ENCODE results near the gene HNMT.

The HNMT gene

GRCh38 chr2:137957033-137957432 lies 7.2 kb upstream of the HNMT start:
- H4K20me1 ChIP-seq (ENCODE audit: insufficient read depth, low read length), result no peaks in the 10 kb centered on the region
- no peak overlapping the region for H3K4me2 ChIP-seq (ENCODE audit: insufficient read depth, low read length)
- H3K79me2 ChIP-seq (ENCODE audit: insufficient read depth, low read length), result no peaks in the 10 kb centered on the region
- H3K9ac ChIP-seq (ENCODE audit: low read depth, low read length), result no peak overlapping the region
- no peak overlapping the region for H3K27ac ChIP-seq (ENCODE audit: low read length)
- no peaks in the 10 kb centered on the region for H3K4me1 ChIP-seq (ENCODE audit: insufficient read depth, low read length)
- H2AFZ ChIP-seq (ENCODE audit: low read depth, low read length), result no peak overlapping the region
- ATAC-seq (ENCODE audit: insufficient read depth, low read depth) (no peak), DNase-seq (no peak)
- no peak for TF ChIP-seq EZH2 (IDR thresholded peaks at IDR 0.05; ENCODE audit: borderline replicate concordance, low read depth, low read length, severe bottlenecking)
- no peak for TF ChIP-seq CTCF (IDR thresholded peaks at IDR 0.05; ENCODE audit: borderline replicate concordance, extremely low read depth, low read length, poor library complexity, severe bottlenecking)
- H3K4me3 ChIP-seq (ENCODE audit: low read depth in 1 of 2, low read length in 2 of 2), result no peak overlapping the region
- no peaks in the 10 kb centered on the region for H3K9me3 ChIP-seq (ENCODE audit: insufficient read depth, low read length, severe bottlenecking)
- no peaks in the 10 kb centered on the region for H3K36me3 ChIP-seq (ENCODE audit: insufficient read depth, low read length)
- no peaks in the 10 kb centered on the region for H3K27me3 ChIP-seq (ENCODE audit: insufficient read depth, low read length, poor library complexity)

DNA sequence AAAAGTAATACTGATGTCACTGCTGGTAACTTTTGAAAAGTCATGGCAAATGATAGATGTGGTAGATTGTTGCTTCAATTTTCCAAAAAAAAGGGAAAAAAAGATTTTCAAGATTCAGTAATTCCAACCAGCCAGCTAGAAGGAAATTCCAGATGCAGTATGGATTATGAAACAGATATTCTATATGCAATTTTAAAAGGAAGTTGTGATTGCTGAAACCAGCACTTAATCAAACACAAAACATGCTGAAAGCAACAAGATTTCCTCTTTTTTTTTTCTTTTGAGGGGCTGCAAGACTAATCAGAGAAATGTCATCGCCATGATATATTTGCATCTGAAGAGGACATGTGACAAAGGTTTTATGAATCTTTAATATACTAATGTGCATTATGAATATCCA lies 5.1 kb upstream of the HNMT start:
- Histone ChIP-seq H3K4me2 (ENCODE audit: insufficient read depth, low read length) (no peak overlapping the region), H3K9me3 (ENCODE audit: insufficient read depth, low read length, severe bottlenecking) (no peaks in the 10 kb centered on the region), H2AFZ (ENCODE audit: low read depth, low read length) (no peak overlapping the region), H3K9ac (ENCODE audit: low read depth, low read length) (no peak overlapping the region), H3K27ac (ENCODE audit: low read length) (no peak overlapping the region), H3K4me3 (ENCODE audit: low read depth in 1 of 2, low read length in 2 of 2) (no peak overlapping the region), H4K20me1 (ENCODE audit: insufficient read depth, low read length) (no peaks in the 10 kb centered on the region), H3K4me1 (ENCODE audit: insufficient read depth, low read length) (no peaks in the 10 kb centered on the region), H3K36me3 (ENCODE audit: insufficient read depth, low read length) (no peaks in the 10 kb centered on the region), H3K27me3 (ENCODE audit: insufficient read depth, low read length, poor library complexity) (no peaks in the 10 kb centered on the region), H3K79me2 (ENCODE audit: insufficient read depth, low read length) (no peaks in the 10 kb centered on the region)
- DNase-seq (no peak), ATAC-seq (ENCODE audit: insufficient read depth, low read depth) (no peak)
- TF ChIP-seq EZH2 (IDR thresholded peaks at IDR 0.05; ENCODE audit: borderline replicate concordance, low read depth, low read length, severe bottlenecking), result no peak

DNA sequence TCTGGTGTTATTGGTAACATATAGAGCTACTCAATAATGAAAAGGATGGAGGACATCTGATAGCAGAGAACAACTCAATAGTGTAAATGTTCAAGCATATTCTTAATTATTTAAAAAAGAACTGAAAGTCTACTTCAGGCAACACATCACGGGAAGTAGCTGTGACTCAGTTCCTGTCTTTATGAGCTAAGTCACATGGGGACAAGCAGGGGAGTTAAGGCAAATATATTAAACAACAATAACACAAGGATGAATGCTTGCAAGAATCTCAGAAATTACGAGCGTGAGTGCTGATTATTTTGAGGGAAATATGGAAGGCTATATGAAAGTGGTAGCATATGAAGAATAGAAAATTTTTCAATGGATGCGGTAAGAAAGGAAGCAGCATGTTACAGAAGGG lies 4.0 kb upstream of the HNMT start:
- Histone ChIP-seq H3K36me3 (ENCODE audit: insufficient read depth, low read length) (no peaks in the 10 kb centered on the region), H4K20me1 (ENCODE audit: insufficient read depth, low read length) (no peaks in the 10 kb centered on the region), H3K9me3 (ENCODE audit: insufficient read depth, low read length, severe bottlenecking) (no peaks in the 10 kb centered on the region), H3K79me2 (ENCODE audit: insufficient read depth, low read length) (no peaks in the 10 kb centered on the region), H3K4me2 (ENCODE audit: insufficient read depth, low read length) (no peak overlapping the region), H2AFZ (ENCODE audit: low read depth, low read length) (no peak overlapping the region), H3K27ac (ENCODE audit: low read length) (no peak overlapping the region), H3K27me3 (ENCODE audit: insufficient read depth, low read length, poor library complexity) (no peaks in the 10 kb centered on the region), H3K4me1 (ENCODE audit: insufficient read depth, low read length) (no peaks in the 10 kb centered on the region), H3K9ac (ENCODE audit: low read depth, low read length) (no peak overlapping the region), H3K4me3 (ENCODE audit: low read depth in 1 of 2, low read length in 2 of 2) (no peak overlapping the region)
- DNase-seq (no peak), ATAC-seq (ENCODE audit: insufficient read depth, low read depth) (no peak)
- no peak for TF ChIP-seq EZH2 (IDR thresholded peaks at IDR 0.05; ENCODE audit: borderline replicate concordance, low read depth, low read length, severe bottlenecking)
- TF ChIP-seq CTCF (IDR thresholded peaks at IDR 0.05; ENCODE audit: borderline replicate concordance, extremely low read depth, low read length, poor library complexity, severe bottlenecking), result no peak

DNA sequence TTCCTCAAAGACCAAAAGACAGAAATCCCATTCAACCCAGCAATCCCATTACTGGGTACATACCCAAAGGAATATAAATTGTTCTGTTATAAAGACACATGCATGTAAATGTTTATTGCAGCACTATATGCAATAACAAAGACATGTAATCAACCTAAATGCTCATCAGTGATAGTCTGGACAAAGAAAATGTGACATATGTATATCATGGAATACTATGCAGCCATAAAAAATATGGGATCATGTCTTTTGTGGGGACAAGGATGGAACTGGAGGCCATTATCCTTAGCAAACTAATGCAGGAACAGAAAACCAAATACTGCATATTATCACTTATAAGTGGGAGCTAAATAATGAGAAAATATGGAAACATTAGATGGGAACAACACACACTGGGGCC lies 2.7 kb upstream of the HNMT start:
- no peak for DNase-seq
- H4K20me1 ChIP-seq (ENCODE audit: insufficient read depth, low read length), result no peaks in the 10 kb centered on the region

More for the DNA sequence above, 2.7 kb upstream of the HNMT start:
- Histone ChIP-seq H3K9me3 (ENCODE audit: insufficient read depth, low read length, severe bottlenecking) (no peaks in the 10 kb centered on the region), H3K27ac (ENCODE audit: low read length) (no peak overlapping the region), H2AFZ (ENCODE audit: low read depth, low read length) (no peak overlapping the region), H3K4me1 (ENCODE audit: insufficient read depth, low read length) (no peaks in the 10 kb centered on the region), H3K36me3 (ENCODE audit: insufficient read depth, low read length) (no peaks in the 10 kb centered on the region), H3K4me2 (ENCODE audit: insufficient read depth, low read length) (no peak overlapping the region), H3K79me2 (ENCODE audit: insufficient read depth, low read length) (no peaks in the 10 kb centered on the region), H3K27me3 (ENCODE audit: insufficient read depth, low read length, poor library complexity) (no peaks in the 10 kb centered on the region), H3K9ac (ENCODE audit: low read depth, low read length) (no peak overlapping the region), H3K4me3 (ENCODE audit: low read depth in 1 of 2, low read length in 2 of 2) (no peak overlapping the region)
- TF ChIP-seq CTCF (IDR thresholded peaks at IDR 0.05; ENCODE audit: borderline replicate concordance, extremely low read depth, low read length, poor library complexity, severe bottlenecking) (no peak), EZH2 (IDR thresholded peaks at IDR 0.05; ENCODE audit: borderline replicate concordance, low read depth, low read length, severe bottlenecking) (no peak)
- ATAC-seq (ENCODE audit: insufficient read depth, low read depth), result no peak

Data from DND-41 (cell line).